ENCODE data around the gene ANGEL2.
A peak's percentile ranks its signal among the peaks of the same experiment; 100 is the strongest.
"Not testable (repeated sequence)": the region's sequence is repeated elsewhere in the genome, so short reads cannot be mapped to it uniquely, and the experiment has no call there.

The ANGEL2 gene

GRCh38 chr1:212975111-212975918 is 40.4 kb downstream of the ANGEL2 start:
- DNase-seq (ENCODE audit: low read depth) = peak; percentile 50

GRCh38 chr1:212974711-212975110 is 41.0 kb downstream of the ANGEL2 start:
- DNase-seq (ENCODE audit: low read depth) = no peak

- DNase-seq (ENCODE audit: low read depth) = no peak
These were observed 41.8 kb downstream of the ANGEL2 start for GRCh38 chr1:212973899-212974298.

- DNase-seq (ENCODE audit: low read depth) = no peak
These were observed 42.2 kb downstream of the ANGEL2 start for GRCh38 chr1:212973426-212973825.

GRCh38 chr1:212971312-212971711 is 44.4 kb downstream of the ANGEL2 start:
- no peak for DNase-seq (ENCODE audit: low read depth)

- no peak for DNase-seq (ENCODE audit: low read depth)
These were observed 45.6 kb downstream of the ANGEL2 start for GRCh38 chr1:212970085-212970484.

GRCh38 chr1:212968368-212968863 is 47.3 kb downstream of the ANGEL2 start:
- no peak for DNase-seq (ENCODE audit: low read depth)

GRCh38 chr1:212967801-212968200 is 47.9 kb downstream of the ANGEL2 start:
- no peak for DNase-seq (ENCODE audit: low read depth)

GRCh38 chr1:212966616-212967015 is 49.1 kb downstream of the ANGEL2 start:
- no peak for DNase-seq (ENCODE audit: low read depth)

- DNase-seq (ENCODE audit: low read depth) = not testable (repeated sequence)
These were observed 50.7 kb downstream of the ANGEL2 start for GRCh38 chr1:212964993-212965392.

GRCh38 chr1:212964102-212964501 is 51.6 kb downstream of the ANGEL2 start:
- DNase-seq (ENCODE audit: low read depth) = no peak

GRCh38 chr1:212962509-212962908 is 53.2 kb downstream of the ANGEL2 start:
- no peak for DNase-seq (ENCODE audit: low read depth)

- DNase-seq (ENCODE audit: low read depth) = no peak
These were observed 54.7 kb downstream of the ANGEL2 start for GRCh38 chr1:212960932-212961331.

GRCh38 chr1:212959266-212960220 is 56.1 kb downstream of the ANGEL2 start:
- no peak for DNase-seq (ENCODE audit: low read depth)

- no peak for DNase-seq (ENCODE audit: low read depth)
These were observed 57.5 kb downstream of the ANGEL2 start for GRCh38 chr1:212958175-212958574.

- DNase-seq (ENCODE audit: low read depth) = no peak
These were observed 58.1 kb downstream of the ANGEL2 start for GRCh38 chr1:212957546-212957945.

GRCh38 chr1:212955961-212956620 is 59.6 kb downstream of the ANGEL2 start:
- no peak for DNase-seq (ENCODE audit: low read depth)

GRCh38 chr1:212955098-212955497 is 60.6 kb downstream of the ANGEL2 start:
- no peak for DNase-seq (ENCODE audit: low read depth)

- DNase-seq (ENCODE audit: low read depth) = no peak
These were observed 61.2 kb downstream of the ANGEL2 start for GRCh38 chr1:212954514-212954913.

- DNase-seq (ENCODE audit: low read depth) = no peak
These were observed 62.3 kb downstream of the ANGEL2 start for GRCh38 chr1:212953321-212953720.

GRCh38 chr1:212952641-212952976 is 63.1 kb downstream of the ANGEL2 start:
- DNase-seq (ENCODE audit: low read depth) = no peak

GRCh38 chr1:212951947-212952640 is 63.6 kb downstream of the ANGEL2 start:
- no peak for DNase-seq (ENCODE audit: low read depth)
